NCI-H2196 treated with DMSO at 0.1 percent for 48 hours (cell line): ENCODE data around the gene TSHZ2.
A peak's percentile ranks its signal among the peaks of the same experiment; 100 is the strongest.
"Not testable (repeated sequence)": the region's sequence is repeated elsewhere in the genome, so short reads cannot be mapped to it uniquely, and the experiment has no call there.

Experiments used
- DNase-seq: peaks from one replicate; lab custom pipeline; 2025; ENCODE audit not compliant: unreplicated experiment; lab: John Stamatoyannopoulos, UW

TSHZ2 gene

GRCh38 chr20:53428588-53428987 is 456.4 kb downstream of the TSHZ2 start:
- no peak for DNase-seq

- DNase-seq, result no peak
Measured at GRCh38 chr20:53428996-53429395, 456.8 kb downstream of the TSHZ2 start.

GRCh38 chr20:53434662-53435061 is 462.5 kb downstream of the TSHZ2 start:
- DNase-seq, result peak; percentile 70

GRCh38 chr20:53436927-53437326 is 464.8 kb downstream of the TSHZ2 start:
- DNase-seq, result not testable (repeated sequence)

- DNase-seq, result no peak
Measured at GRCh38 chr20:53438368-53438767, 466.2 kb downstream of the TSHZ2 start.

- no peak for DNase-seq
Measured at GRCh38 chr20:53439046-53439445, 466.9 kb downstream of the TSHZ2 start.

GRCh38 chr20:53439616-53440015 is 467.5 kb downstream of the TSHZ2 start:
- no peak for DNase-seq

GRCh38 chr20:53444401-53445149 is 472.4 kb downstream of the TSHZ2 start:
- no peak for DNase-seq

GRCh38 chr20:53445321-53445731 is 473.2 kb downstream of the TSHZ2 start:
- no peak for DNase-seq

- DNase-seq, result no peak
Measured at GRCh38 chr20:53445932-53446331, 473.8 kb downstream of the TSHZ2 start.

GRCh38 chr20:53447316-53447715 is 475.2 kb downstream of the TSHZ2 start:
- DNase-seq, result no peak

GRCh38 chr20:53448426-53448825 is 476.3 kb downstream of the TSHZ2 start:
- no peak for DNase-seq

- DNase-seq, result no peak
Measured at GRCh38 chr20:53448875-53449274, 476.7 kb downstream of the TSHZ2 start.

- no peak for DNase-seq
Measured at GRCh38 chr20:53453076-53453475, 480.9 kb downstream of the TSHZ2 start.

- DNase-seq, result no peak
Measured at GRCh38 chr20:53454675-53455276, 482.6 kb downstream of the TSHZ2 start.

GRCh38 chr20:53463101-53463972 is 491.2 kb downstream of the TSHZ2 start:
- DNase-seq, result no peak

GRCh38 chr20:53466279-53466678 is 494.1 kb downstream of the TSHZ2 start:
- DNase-seq, result no peak

GRCh38 chr20:53468587-53468986 is 496.4 kb downstream of the TSHZ2 start:
- DNase-seq, result no peak

GRCh38 chr20:53472859-53473258 is 500.7 kb downstream of the TSHZ2 start:
- DNase-seq, result not testable (repeated sequence)

- no peak for DNase-seq
Measured at GRCh38 chr20:53480913-53481312, 508.8 kb downstream of the TSHZ2 start.

GRCh38 chr20:53487461-53488200 is 515.5 kb downstream of the TSHZ2 start:
- no peak for DNase-seq
